BE2C (cell line): ENCODE results near the gene SRGAP1.

Experiments
- DNase-seq: peaks from one replicate; pipeline ENCODE4 v3.0.0-alpha.2; 2020
- H3K27me3 ChIP-seq: fragments of 250-450 bp; sonication (Bioruptor Pico); 2 replicates; pipeline ENCODE4 v1.5.1; 2020; ENCODE audit warnings: mild to moderate bottlenecking
- H3K36me3 ChIP-seq: fragments of 250-450 bp; sonication (Bioruptor Pico); 2 replicates; pipeline ENCODE4 v1.5.1; 2020; ENCODE audit warnings: mild to moderate bottlenecking
- H3K4me1 ChIP-seq: fragments of 250-450 bp; sonication (Bioruptor Pico); 2 replicates; pipeline ENCODE4 v1.5.1; 2020
- H3K4me3 ChIP-seq: 2 replicates; pipeline ENCODE4 v1.5.1; 2011; ENCODE audit warnings: low read depth, low read length
- H3K9me3 ChIP-seq: fragments of 250-450 bp; sonication (Bioruptor Pico); 2 replicates; pipeline ENCODE4 v1.5.1; 2020
- CTCF ChIP-seq: IDR thresholded peaks from 2 replicates; pipeline ENCODE4 v1.5.1; 2012; ENCODE audit warnings: mild to moderate bottlenecking, low read depth, low read length

SRGAP1 gene

GRCh38 chr12:63965936-63966605 lies 121.6 kb downstream of the SRGAP1 start:
- no peaks in the 10 kb centered on the region for H3K36me3 ChIP-seq
- H3K4me3 ChIP-seq: no peak overlapping the region
- TF ChIP-seq CTCF: no peak
- no peaks in the 10 kb centered on the region for H3K27me3 ChIP-seq
- DNase-seq: no peak
- peaks cover 21% of the 10 kb centered on the region for H3K4me1 ChIP-seq
- no peaks in the 10 kb centered on the region for H3K9me3 ChIP-seq

- no peak for TF ChIP-seq CTCF
- Histone ChIP-seq H3K36me3 (no peaks in the 10 kb centered on the region), H3K4me1 (peaks cover 18% of the 10 kb centered on the region), H3K27me3 (no peaks in the 10 kb centered on the region), H3K9me3 (no peaks in the 10 kb centered on the region), H3K4me3 (no peak overlapping the region)
- DNase-seq: no peak
These were observed 122.1 kb downstream of the SRGAP1 start for GRCh38 chr12:63966606-63966975.

- Histone ChIP-seq H3K27me3 (no peaks in the 10 kb centered on the region), H3K9me3 (no peaks in the 10 kb centered on the region), H3K4me1 (peaks cover 16% of the 10 kb centered on the region), H3K4me3 (no peak overlapping the region), H3K36me3 (no peaks in the 10 kb centered on the region)
- no peak for DNase-seq
- TF ChIP-seq CTCF: no peak
These were observed 123.1 kb downstream of the SRGAP1 start for GRCh38 chr12:63967358-63968145.

- Histone ChIP-seq H3K4me1 (peaks cover 16% of the 10 kb centered on the region), H3K4me3 (no peak overlapping the region), H3K9me3 (no peaks in the 10 kb centered on the region), H3K27me3 (no peaks in the 10 kb centered on the region), H3K36me3 (no peaks in the 10 kb centered on the region)
- TF ChIP-seq CTCF: no peak
- no peak for DNase-seq
These were observed 124.2 kb downstream of the SRGAP1 start for GRCh38 chr12:63968673-63969072.

GRCh38 chr12:63976902-63977395 lies 132.4 kb downstream of the SRGAP1 start:
- H3K36me3 ChIP-seq: no peaks in the 10 kb centered on the region; the same call in 1 of the 2 replicates
- no peaks in the 10 kb centered on the region for H3K9me3 ChIP-seq
- no peak for TF ChIP-seq CTCF
- H3K4me1 ChIP-seq: peaks cover 12% of the 10 kb centered on the region
- no peaks in the 10 kb centered on the region for H3K27me3 ChIP-seq
- no peak overlapping the region for H3K4me3 ChIP-seq
- DNase-seq: no peak

GRCh38 chr12:63977441-63977840 lies 132.9 kb downstream of the SRGAP1 start:
- Histone ChIP-seq H3K36me3 (no peaks in the 10 kb centered on the region; the same call in 1 of the 2 replicates), H3K27me3 (no peaks in the 10 kb centered on the region), H3K4me3 (no peak overlapping the region), H3K4me1 (peaks cover 12% of the 10 kb centered on the region), H3K9me3 (no peaks in the 10 kb centered on the region)
- TF ChIP-seq CTCF: no peak
- no peak for DNase-seq
